ENCODE data around the gene ZBTB48.
"Not testable (repeated sequence)": the region's sequence is repeated elsewhere in the genome, so short reads cannot be mapped to it uniquely, and the experiment has no call there.

DNA sequence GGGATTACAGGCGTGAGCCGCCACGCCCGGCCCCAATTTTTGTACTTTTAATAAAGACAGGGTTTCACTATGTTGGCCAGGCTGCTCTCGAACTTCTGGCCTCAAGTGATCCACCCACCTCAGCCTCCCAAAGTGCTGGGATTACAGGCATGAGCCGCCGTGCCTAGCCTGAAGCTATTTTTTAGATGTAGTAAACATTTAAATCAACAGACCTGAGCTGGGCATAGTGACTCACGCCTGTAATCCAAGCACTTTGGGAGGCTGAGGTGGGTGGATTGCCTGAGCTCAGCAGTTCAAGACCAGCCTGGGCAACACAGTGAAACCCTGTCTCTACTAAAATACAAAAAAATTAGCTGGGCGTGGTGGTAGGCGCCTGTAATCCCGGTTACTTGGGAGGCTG is 20.6 kb upstream of the ZBTB48 start:
- TF ChIP-seq, protein P1, sequence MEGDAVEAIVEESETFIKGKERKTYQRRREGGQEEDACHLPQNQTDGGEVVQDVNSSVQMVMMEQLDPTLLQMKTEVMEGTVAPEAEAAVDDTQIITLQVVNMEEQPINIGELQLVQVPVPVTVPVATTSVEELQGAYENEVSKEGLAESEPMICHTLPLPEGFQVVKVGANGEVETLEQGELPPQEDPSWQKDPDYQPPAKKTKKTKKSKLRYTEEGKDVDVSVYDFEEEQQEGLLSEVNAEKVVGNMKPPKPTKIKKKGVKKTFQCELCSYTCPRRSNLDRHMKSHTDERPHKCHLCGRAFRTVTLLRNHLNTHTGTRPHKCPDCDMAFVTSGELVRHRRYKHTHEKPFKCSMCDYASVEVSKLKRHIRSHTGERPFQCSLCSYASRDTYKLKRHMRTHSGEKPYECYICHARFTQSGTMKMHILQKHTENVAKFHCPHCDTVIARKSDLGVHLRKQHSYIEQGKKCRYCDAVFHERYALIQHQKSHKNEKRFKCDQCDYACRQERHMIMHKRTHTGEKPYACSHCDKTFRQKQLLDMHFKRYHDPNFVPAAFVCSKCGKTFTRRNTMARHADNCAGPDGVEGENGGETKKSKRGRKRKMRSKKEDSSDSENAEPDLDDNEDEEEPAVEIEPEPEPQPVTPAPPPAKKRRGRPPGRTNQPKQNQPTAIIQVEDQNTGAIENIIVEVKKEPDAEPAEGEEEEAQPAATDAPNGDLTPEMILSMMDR (IDR thresholded peaks at IDR 0.05): not testable (repeated sequence)
- not testable (repeated sequence) for TF ChIP-seq POLR2A (IDR thresholded peaks at IDR 0.05)

All from adrenal gland (tissue), 5 donors.